Stomach (tissue), 9 donors: ENCODE data around the gene M1AP. TPM values are rescaled to one million over a fixed set of nuclear protein-coding genes. Genes with fewer than 3 reads are reported as not detected.

Experiments
- DNase-seq, 2 donors: peaks; one replicate each; pipeline versions ENCODE4 v3.0.0 to v3.0.0-alpha.2; 2013 to 2019
- H3K27ac ChIP-seq, 5 donors: fragments of 200-600 bp in 4 of 5; sonication (generic) in 4 of 5; one replicate each; pipeline ENCODE4 v1.5.1; 2013 to 2019; ENCODE audit warnings: mild to moderate bottlenecking in 1 of 5, moderate library complexity in 1 of 5
- H3K27me3 ChIP-seq, 3 donors: fragments of 200-600 bp; sonication (generic); one replicate each; pipeline ENCODE4 v1.5.1; 2017 to 2019; ENCODE audit warnings: mixed run types in 1 of 3
- H3K36me3 ChIP-seq, 4 donors: fragments of 200-600 bp; sonication (generic); 1 replicate in 3 of 4; 2 replicates in 1 of 4; pipeline ENCODE4 v1.5.1; 2016 to 2019
- H3K4me1 ChIP-seq, 4 donors: fragments of 200-600 bp; sonication (generic); one replicate each; pipeline ENCODE4 v1.5.1; 2016 to 2019
- H3K4me3 ChIP-seq, 4 donors: fragments of 200-600 bp; sonication (generic) in 3 of 4; one replicate each; pipeline ENCODE4 v1.5.1; 2016 to 2019; ENCODE audit warnings: mild to moderate bottlenecking in 1 of 4
- H3K9me3 ChIP-seq, 4 donors: fragments of 200-600 bp; sonication (generic); one replicate each; pipeline ENCODE4 v1.5.1; 2016 to 2019
- CTCF ChIP-seq, 7 experiments: fragments of 450-650 bp in 4 of 7; fragments of 200-600 bp in 3 of 7; sonication (generic) in 3 of 7; IDR thresholded peaks; one replicate each; pipeline ENCODE4 v1.5.1; 2016 to 2019; ENCODE audit warnings: antibody characterized with exemption in 7 of 7, control low read depth in 2 of 7, mild to moderate bottlenecking in 1 of 7
- EP300 ChIP-seq: sonication (generic); formaldehyde crosslinking; IDR thresholded peaks from one replicate; pipeline ENCODE4 v1.6.1; 2017; ENCODE audit warnings: antibody characterized with exemption
- POLR2A ChIP-seq, 4 donors: fragments of 450-650 bp; IDR thresholded peaks; one replicate each; pipeline ENCODE4 v1.6.1; 2016; ENCODE audit warnings: antibody characterized with exemption in 4 of 4, control low read depth in 2 of 4, mild to moderate bottlenecking in 1 of 4, moderate library complexity in 1 of 4
- POLR2AphosphoS5 ChIP-seq, 3 donors: sonication (generic); formaldehyde crosslinking; IDR thresholded peaks; one replicate each; pipeline ENCODE4 v1.6.1; 2016; ENCODE audit warnings: antibody characterized with exemption in 3 of 3
- WGBS, 5 donors: extraction: QIAGEN DNeasy Blood & Tissue Kit in 3 of 5; methylation state at CpG; one replicate each; pipeline versions ENCODE4 v1.1.5 to v1.1.7; 2013 to 2018; 5-methylcytosine and 5-hydroxymethylcytosine counted together
- intact Hi-C: fragments of 100-400 bp; cut with DNase I; formaldehyde crosslinking; loops from one replicate; pipeline ENCODE4 v1.15.1; 2023; ENCODE audit warnings: low total_unique reads
- polyA plus RNA-seq, 3 donors: library from polyadenylated mRNA; stranded (reverse); fragments of 200-250 nt; gene quantifications; one replicate each; pipeline ENCODE4 v1.2.3, GENCODE V29; 2013
- total RNA-seq, 5 donors: library from RNA; depleted of rRNA; stranded (reverse); fragments of >200 nt; gene quantifications; one replicate each; pipeline versions ENCODE4 v1.1.0 to v1.2.3, GENCODE V29; 2014 to 2016
- donor health status: healthy with polysubstance abuse.
- donor health status: Bipolar disorder and iron deficiency.
- donor health status: healthy.

M1AP gene
- total and polyA plus RNA-seq, 8 donors, result 0.18 to 27.1 (median 0.31) TPM; not detected in 3

GRCh38 chr2:74536166-74536950, 111.8 kb downstream of the M1AP start:
- WGBS, 5 donors, result 84 to 89% (median 85%) methylated on average over 19 to 23 of the region's 23 CpGs
- intact Hi-C loops, result loop anchor here (10.0 kb wide), 1 partner anchor 48 kb away; no protein-coding TSS in a partner anchor
- no peaks in the 10 kb centered on the region for H3K9me3 ChIP-seq
- no peaks in the 10 kb centered on the region for H3K27me3 ChIP-seq
- H3K27ac ChIP-seq, result no peak overlapping the region
- H3K4me3 ChIP-seq, result no peak overlapping the region
- no peak for TF ChIP-seq POLR2A (IDR thresholded peaks at IDR 0.05)
- H3K4me1 ChIP-seq, result peaks cover 1 to 11% (median 5%) of the 10 kb centered on the region in 4 donors
- DNase-seq, result no peak
- peaks cover 0 to 27% (median 18%) of the 10 kb centered on the region in 4 donors for H3K36me3 ChIP-seq

GRCh38 chr2:74535440-74535965, 112.6 kb downstream of the M1AP start:
- Histone ChIP-seq H3K27me3 (no peaks in the 10 kb centered on the region), H3K9me3 (no peaks in the 10 kb centered on the region), H3K4me1 (peaks cover 10 to 20% (median 14%) of the 10 kb centered on the region in 4 donors), H3K36me3 (peaks cover 0 to 28% (median 18%) of the 10 kb centered on the region in 4 donors), H3K4me3 (no peak overlapping the region), H3K27ac (no peak overlapping the region)
- TF ChIP-seq CTCF (IDR thresholded peaks at IDR 0.05), result no peak
- no peak for TF ChIP-seq EP300
- no peak for TF ChIP-seq POLR2A (IDR thresholded peaks at IDR 0.05)
- TF ChIP-seq POLR2AphosphoS5 (IDR thresholded peaks at IDR 0.05), result no peak
- WGBS, 5 donors, result 83 to 92% (median 89%) methylated on average over 7 to 10 of the region's 10 CpGs
- intact Hi-C loops, result loop anchor here (10.0 kb wide), 1 partner anchor 49 kb away; no protein-coding TSS in a partner anchor
- DNase-seq, result no peak

- Histone ChIP-seq H3K27me3 (no peaks in the 10 kb centered on the region), H3K4me1 (peaks cover 10 to 22% (median 17%) of the 10 kb centered on the region in 4 donors), H3K9me3 (no peaks in the 10 kb centered on the region), H3K4me3 (no peak overlapping the region), H3K36me3 (peaks cover 0 to 28% (median 18%) of the 10 kb centered on the region in 4 donors), H3K27ac (no peak overlapping the region)
- intact Hi-C loops, result loop anchor here (10.0 kb wide), 1 partner anchor 50 kb away; no protein-coding TSS in a partner anchor
- DNase-seq, result no peak
- 78 to 83% (median 80%) methylated on average over 11 to 12 of the region's 12 CpGs for WGBS, 5 donors
- TF ChIP-seq POLR2A (IDR thresholded peaks at IDR 0.05) (no peak), CTCF (IDR thresholded peaks at IDR 0.05) (no peak), EP300 (no peak), POLR2AphosphoS5 (IDR thresholded peaks at IDR 0.05) (no peak)
These were observed 113.7 kb downstream of the M1AP start for GRCh38 chr2:74534411-74534810.

GRCh38 chr2:74533464-74533863, 114.7 kb downstream of the M1AP start:
- Histone ChIP-seq H3K9me3 (no peaks in the 10 kb centered on the region), H3K36me3 (peaks cover 0 to 28% (median 18%) of the 10 kb centered on the region in 4 donors), H3K27me3 (no peaks in the 10 kb centered on the region), H3K4me3 (no peak overlapping the region), H3K27ac (no peak overlapping the region), H3K4me1 (peaks cover 17 to 29% (median 22%) of the 10 kb centered on the region in 4 donors)
- intact Hi-C loops, result loop anchor here (10.0 kb wide), 1 partner anchor 51 kb away; no protein-coding TSS in a partner anchor
- WGBS, 5 donors, result 83 to 89% (median 84%) methylated on average over 4 of the region's 4 CpGs
- DNase-seq, result no peak
- TF ChIP-seq POLR2AphosphoS5 (IDR thresholded peaks at IDR 0.05), result no peak
- no peak for TF ChIP-seq CTCF (IDR thresholded peaks at IDR 0.05)
- TF ChIP-seq POLR2A (IDR thresholded peaks at IDR 0.05), result no peak
- no peak for TF ChIP-seq EP300
